GM12878 (cell line): Measurements from ENCODE around the gene SLX4IP. TPM values are rescaled to one million over a fixed set of nuclear protein-coding genes. Genes with fewer than 3 reads are reported as not detected.

Source experiments
- ATAC-seq: fragments of 200-7000 bp; cut with Tn5 transposase; 3 replicates; pipeline ENCODE4 v1.9.1; 2020; ENCODE audit warnings: mild to moderate bottlenecking, moderate library complexity
- BruUV-seq: library from RNA; stranded (reverse); fragments of 400-500 nt; replicated peaks from 2 replicates; lab custom pipeline; 2021; lab: Mats Ljungman, UMichigan
- CTCF ChIA-PET: fragments of 300-600 bp; sonication (Branson Sonifier 250); formaldehyde crosslinking; extraction: SDS; loops from one replicate; lab custom pipeline; 2021; ENCODE audit warnings: inconsistent platforms; lab: Yijun Ruan, JAX
- POLR2A ChIA-PET: fragments of 350-600 bp; formaldehyde crosslinking; extraction: SDS; loops from one replicate; lab custom pipeline; 2021; ENCODE audit warnings: inconsistent platforms; lab: Charles Lee
- RAD21 ChIA-PET: fragments of 300-600 bp; sonication (Branson Sonifier 250); formaldehyde crosslinking; loops from one replicate; lab custom pipeline; 2023; ENCODE audit warnings: antibody characterized with exemption; ENCODE audit not compliant: unreplicated experiment; lab: Charles Lee
- SMC1A ChIA-PET: fragments of 300-600 bp; sonication (Branson Sonifier 250); formaldehyde crosslinking; loops from one replicate; lab custom pipeline; 2023; ENCODE audit not compliant: unreplicated experiment, uncharacterized antibody; lab: Charles Lee
- DNase-seq: peaks from one replicate; pipeline ENCODE4 v3.0.0-alpha.2; 2011; ENCODE audit warnings: low read depth, low spot score
- FAIRE-seq: peaks from 3 replicates; lab custom pipeline; 2011; peaks lifted over from hg19 to GRCh38; lab: Jason Lieb, UNC
- H2AFZ ChIP-seq: 2 replicates; pipeline ENCODE4 v1.6.0; 2011; ENCODE audit warnings: low read depth, low read length, control low read depth; ENCODE audit not compliant: control insufficient read depth
- H3K27ac ChIP-seq: 2 replicates; pipeline ENCODE4 v1.5.1; 2011; ENCODE audit warnings: control low read depth; ENCODE audit not compliant: control insufficient read depth, insufficient read depth
- H3K27me3 ChIP-seq, 2 experiments: replicated peaks in 1 of 2; 2 replicates each; pipeline versions ENCODE4 v1.6.0 to v1.6.1; 2011; ENCODE audit warnings: low read length in 1 of 2; ENCODE audit not compliant: control insufficient read depth in 2 of 2, insufficient read depth in 2 of 2
- H3K36me3 ChIP-seq, 2 experiments: 2 replicates each; pipeline ENCODE4 v1.5.1; 2011; ENCODE audit warnings: low read length in 1 of 2; ENCODE audit not compliant: control insufficient read depth in 2 of 2, insufficient read depth in 2 of 2
- H3K4me1 ChIP-seq: 2 replicates; pipeline ENCODE4 v1.6.1; 2011; ENCODE audit warnings: mild to moderate bottlenecking, low read length, moderate library complexity, mixed read lengths; ENCODE audit not compliant: control insufficient read depth, insufficient read depth
- H3K4me2 ChIP-seq: 2 replicates; pipeline ENCODE4 v1.6.0; 2011; ENCODE audit warnings: control low read depth; ENCODE audit not compliant: control insufficient read depth, insufficient read depth
- H3K4me3 ChIP-seq: fragments of 200-600 bp; sonication (generic); 2 replicates; pipeline ENCODE4 v1.5.1; 2016
- H3K79me2 ChIP-seq: 2 replicates; pipeline ENCODE4 v1.6.0; 2011; ENCODE audit warnings: low read length; ENCODE audit not compliant: control insufficient read depth, insufficient read depth
- H3K9ac ChIP-seq: 2 replicates; pipeline ENCODE4 v1.8.0; 2011; ENCODE audit warnings: low read length, control low read depth, mixed read lengths; ENCODE audit not compliant: control insufficient read depth, insufficient read depth
- H3K9me3 ChIP-seq: replicated peaks from 3 replicates; pipeline ENCODE4 v1.5.1; 2011; ENCODE audit warnings: mild to moderate bottlenecking, low read length; ENCODE audit not compliant: control insufficient read depth, insufficient read depth
- H4K20me1 ChIP-seq: 2 replicates; pipeline ENCODE4 v1.6.0; 2011; ENCODE audit not compliant: control insufficient read depth, insufficient read depth
- GATAD2B ChIP-seq: fragments of 450-650 bp; conservative IDR thresholded peaks from 2 replicates; pipeline ENCODE4 v1.6.1; 2017; ENCODE audit warnings: low read depth, mild to moderate bottlenecking, moderate library complexity
- KAT2A ChIP-seq: conservative IDR thresholded peaks from 2 replicates; pipeline ENCODE4 v1.6.1; 2011; ENCODE audit warnings: low read depth, low read length; ENCODE audit not compliant: control insufficient read depth
- NR2F1 ChIP-seq: fragments of 450-650 bp; conservative IDR thresholded peaks from 2 replicates; pipeline ENCODE4 v1.6.1; 2017; ENCODE audit warnings: mild to moderate bottlenecking
- USF2 ChIP-seq: IDR thresholded peaks from 2 replicates; pipeline ENCODE4 v1.6.1; 2011; ENCODE audit warnings: low read depth, low read length, improper control_type of control experiment, borderline replicate concordance
- ZBTB40 ChIP-seq: fragments of 450-650 bp; IDR thresholded peaks from 2 replicates; pipeline ENCODE4 v1.6.1; 2016; ENCODE audit warnings: mild to moderate bottlenecking, moderate library complexity, borderline replicate concordance
- WGBS: methylation state at CpG from one replicate; pipeline ENCODE4 v1.1.6; 2016; ENCODE audit warnings: low lambda C conversion rate; ENCODE audit not compliant: insufficient replicate concordance, insufficient coverage; ENCODE audit errors: missing lambda C conversion rate; 5-methylcytosine and 5-hydroxymethylcytosine counted together
- in situ Hi-C: fragments of 300-500 bp; cut with MboI; formaldehyde crosslinking; loops from 9 replicates; pipeline ENCODE4 v1.14.3; 2018; ENCODE audit warnings: mixed read lengths
- intact Hi-C: fragments of 100-400 bp; cut with micrococcal nuclease; formaldehyde crosslinking; loops from one replicate; pipeline ENCODE4 v1.14.2; 2022; ENCODE audit not compliant: unreplicated experiment
- polyA plus RNA-seq, 11 experiments: library from polyadenylated mRNA; depleted of rRNA in 4 of 11; unstranded in 6 of 11; stranded (reverse) in 5 of 11; fragments of >200 nt; fragmentation: Nextera tagmentation in 4 of 11; fragmentation: Illumina TruSeq in 1 of 11; extraction: Ambion mirVana in 4 of 11; extraction: Trizol in 1 of 11; gene quantifications; 1 replicate in 1 of 11; 2 replicates in 10 of 11; pipeline versions ENCODE4 v1.2.1 to v1.2.3, GENCODE V29; 2011 to 2016; ENCODE audit warnings: inconsistent platforms in 2 of 11, missing spikeins in 2 of 11, low read depth in 1 of 11
- total RNA-seq, 4 experiments: library from RNA; depleted of rRNA in 3 of 4; stranded (reverse); fragments of >200 nt in 3 of 4; fragmentation: Illumina TruSeq in 1 of 4; extraction: Trizol in 1 of 4; gene quantifications; 2 replicates each; pipeline versions ENCODE4 v1.2.1 to v1.2.3, GENCODE V29; 2013 to 2021

SLX4IP gene
- total and polyA plus RNA-seq, 10 of the 15 experiments (the other 5 are each of a cell fraction or from before 2014, with no cell fraction given): 2.2 to 11.0 (median 6.3) TPM

GRCh38 chr20:10502098-10502526, 67.0 kb downstream of the SLX4IP start:
- H3K36me3 ChIP-seq: no peaks in the 10 kb centered on the region; a peak in 1 of 4 replicates
- no peak overlapping the region for H3K4me3 ChIP-seq
- no peak overlapping the region; the same call in 1 of the 2 replicates for H3K9ac ChIP-seq
- 77% methylated on average over 5 of the region's 5 CpGs for WGBS
- ATAC-seq (no peak), FAIRE-seq (no peak), DNase-seq (no peak)
- SMC1A ChIA-PET: no interaction called here
- no peaks in the 10 kb centered on the region for H3K27me3 ChIP-seq
- H3K4me1 ChIP-seq: no peaks in the 10 kb centered on the region
- TF ChIP-seq KAT2A: no peak
- TF ChIP-seq ZBTB40: no peak
- no peak for TF ChIP-seq NR2F1
- no peak for TF ChIP-seq USF2
- no peak for TF ChIP-seq GATAD2B
- in situ Hi-C loops (no loop called here), intact Hi-C loops (no loop called here)
- H3K27ac ChIP-seq: no peak overlapping the region
- no peak overlapping the region for H2AFZ ChIP-seq
- H3K9me3 ChIP-seq: no peaks in the 10 kb centered on the region
- H4K20me1 ChIP-seq: no peaks in the 10 kb centered on the region
- H3K79me2 ChIP-seq: peaks cover 2% of the 10 kb centered on the region
- POLR2A ChIA-PET: no interaction called here
- RAD21 ChIA-PET: no interaction called here
- no TSS peak for BruUV-seq
- CTCF ChIA-PET: no interaction called here
- 0 out of 2 replicates have a peak overlapping the region, but pooled peaks have one; percentile 10 for H3K4me2 ChIP-seq
